Uterus (tissue), 4 donors: ENCODE measurements around the gene SHH. TPM values are rescaled to one million over a fixed set of nuclear protein-coding genes. Genes with fewer than 3 reads are reported as not detected.
A peak's percentile ranks its signal among the peaks of the same experiment; 100 is the strongest.

Source experiments
- DNase-seq, 2 donors: peaks; one replicate each; pipeline ENCODE4 v3.0.0-alpha.2; 2019 to 2020
- H3K27ac ChIP-seq, 2 donors: fragments of 200-600 bp; sonication (generic); 1 replicate in 1 of 2; 2 replicates in 1 of 2; pipeline ENCODE4 v1.5.1; 2016 to 2018
- H3K27me3 ChIP-seq, 2 donors: fragments of 200-600 bp; sonication (generic); one replicate each; pipeline ENCODE4 v1.5.1; 2018 to 2019; ENCODE audit warnings: control low read depth in 1 of 2
- H3K36me3 ChIP-seq, 2 donors: fragments of 200-600 bp; sonication (generic); one replicate each; pipeline ENCODE4 v1.5.1; 2019; ENCODE audit warnings: control low read depth in 1 of 2
- H3K4me1 ChIP-seq, 2 donors: fragments of 200-600 bp; sonication (generic); one replicate each; pipeline ENCODE4 v1.5.1; 2018 to 2019; ENCODE audit warnings: control low read depth in 1 of 2
- H3K4me3 ChIP-seq, 2 donors: fragments of 200-600 bp; sonication (generic); 1 replicate in 1 of 2; 2 replicates in 1 of 2; pipeline ENCODE4 v1.5.1; 2018 to 2019; ENCODE audit warnings: mild to moderate bottlenecking in 1 of 2
- H3K9me3 ChIP-seq, 2 donors: fragments of 200-600 bp; sonication (generic); one replicate each; pipeline ENCODE4 v1.5.1; 2019; ENCODE audit warnings: control low read depth in 1 of 2
- POLR2A ChIP-seq, 2 donors: fragments of 450-650 bp; IDR thresholded peaks; one replicate each; pipeline ENCODE4 v1.6.1; 2016; ENCODE audit warnings: antibody characterized with exemption in 2 of 2, mild to moderate bottlenecking in 1 of 2, moderate library complexity in 1 of 2
- intact Hi-C: fragments of 100-400 bp; cut with DNase I; formaldehyde crosslinking; loops from one replicate; pipeline ENCODE4 v1.15.1; 2023; ENCODE audit warnings: low total_unique reads
- total RNA-seq, 4 donors: library from RNA; depleted of rRNA in 3 of 4; stranded (reverse); fragments of >200 nt in 3 of 4; gene quantifications; one replicate each; pipeline versions ENCODE4 v1.1.0 to v1.2.4, GENCODE V29; 2014 to 2023
- TF ChIP-seq, protein P1 (sequence below), 4 experiments: fragments of 200-600 bp in 2 of 4; fragments of 450-650 bp in 2 of 4; sonication (generic) in 2 of 4; IDR thresholded peaks; one replicate each; pipeline ENCODE4 v1.5.1; 2016 to 2019; ENCODE audit warnings: antibody characterized with exemption in 4 of 4, mild to moderate bottlenecking in 2 of 4, moderate library complexity in 1 of 4
- donor health status: DM: yes; HTN: yes; CAD: no.

Gene SHH
- total RNA-seq, 4 donors from 2014 or later, result 0.62 TPM; not detected in 3

DNA sequence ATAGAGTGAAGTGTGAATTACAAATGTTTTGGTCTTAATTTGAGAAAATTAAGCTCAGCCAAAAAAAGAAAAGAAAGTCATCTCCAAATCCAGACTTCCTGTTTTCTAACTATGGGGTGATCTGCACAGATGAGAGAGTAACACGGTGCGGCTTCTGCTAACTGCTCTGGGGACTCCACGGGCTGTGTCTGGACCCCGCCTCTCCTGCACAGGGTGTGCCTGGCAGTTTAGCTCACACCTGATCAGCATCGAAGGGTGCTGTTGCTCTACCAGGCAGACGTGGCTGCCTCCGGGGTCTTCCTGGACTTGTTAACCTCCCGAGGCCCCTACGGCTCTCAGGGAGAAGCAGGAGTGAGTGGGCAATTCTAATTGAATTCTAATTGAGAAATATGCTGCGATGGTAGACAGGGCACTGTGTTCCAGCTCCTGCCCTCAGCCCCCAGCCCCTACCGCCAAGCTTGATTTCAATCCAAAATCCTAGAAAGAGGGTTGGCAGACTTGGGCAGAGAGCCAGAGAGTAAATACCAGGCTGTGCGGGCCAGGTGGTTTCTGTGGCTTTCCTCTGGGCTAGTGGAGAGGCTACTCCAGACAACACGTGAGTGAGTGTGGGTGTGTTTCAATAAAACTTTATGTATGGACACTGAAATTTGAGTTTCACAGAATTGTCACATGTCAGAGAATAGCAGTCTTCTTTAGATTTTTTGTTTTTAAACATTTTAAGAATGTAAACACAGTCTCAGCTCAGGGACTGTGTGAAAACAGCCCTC lies 13.4 kb downstream of the SHH start:
- peaks cover 0 to 23% of the 10 kb centered on the region in 2 donors for H3K27me3 ChIP-seq
- no peak overlapping the region for H3K4me3 ChIP-seq
- DNase-seq, result no peak
- TF ChIP-seq POLR2A (IDR thresholded peaks at IDR 0.05), result no peak
- TF ChIP-seq, protein P1, sequence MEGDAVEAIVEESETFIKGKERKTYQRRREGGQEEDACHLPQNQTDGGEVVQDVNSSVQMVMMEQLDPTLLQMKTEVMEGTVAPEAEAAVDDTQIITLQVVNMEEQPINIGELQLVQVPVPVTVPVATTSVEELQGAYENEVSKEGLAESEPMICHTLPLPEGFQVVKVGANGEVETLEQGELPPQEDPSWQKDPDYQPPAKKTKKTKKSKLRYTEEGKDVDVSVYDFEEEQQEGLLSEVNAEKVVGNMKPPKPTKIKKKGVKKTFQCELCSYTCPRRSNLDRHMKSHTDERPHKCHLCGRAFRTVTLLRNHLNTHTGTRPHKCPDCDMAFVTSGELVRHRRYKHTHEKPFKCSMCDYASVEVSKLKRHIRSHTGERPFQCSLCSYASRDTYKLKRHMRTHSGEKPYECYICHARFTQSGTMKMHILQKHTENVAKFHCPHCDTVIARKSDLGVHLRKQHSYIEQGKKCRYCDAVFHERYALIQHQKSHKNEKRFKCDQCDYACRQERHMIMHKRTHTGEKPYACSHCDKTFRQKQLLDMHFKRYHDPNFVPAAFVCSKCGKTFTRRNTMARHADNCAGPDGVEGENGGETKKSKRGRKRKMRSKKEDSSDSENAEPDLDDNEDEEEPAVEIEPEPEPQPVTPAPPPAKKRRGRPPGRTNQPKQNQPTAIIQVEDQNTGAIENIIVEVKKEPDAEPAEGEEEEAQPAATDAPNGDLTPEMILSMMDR (IDR thresholded peaks at IDR 0.05), result no peak
- no peaks in the 10 kb centered on the region for H3K9me3 ChIP-seq
- H3K27ac ChIP-seq, result no peak overlapping the region
- H3K36me3 ChIP-seq, result no peaks in the 10 kb centered on the region
- peaks cover 0 to 10% of the 10 kb centered on the region in 2 donors for H3K4me1 ChIP-seq
- intact Hi-C loops, result loop anchor here (10.0 kb wide), 1 partner anchor 1016 kb away; no protein-coding TSS in a partner anchor

DNA sequence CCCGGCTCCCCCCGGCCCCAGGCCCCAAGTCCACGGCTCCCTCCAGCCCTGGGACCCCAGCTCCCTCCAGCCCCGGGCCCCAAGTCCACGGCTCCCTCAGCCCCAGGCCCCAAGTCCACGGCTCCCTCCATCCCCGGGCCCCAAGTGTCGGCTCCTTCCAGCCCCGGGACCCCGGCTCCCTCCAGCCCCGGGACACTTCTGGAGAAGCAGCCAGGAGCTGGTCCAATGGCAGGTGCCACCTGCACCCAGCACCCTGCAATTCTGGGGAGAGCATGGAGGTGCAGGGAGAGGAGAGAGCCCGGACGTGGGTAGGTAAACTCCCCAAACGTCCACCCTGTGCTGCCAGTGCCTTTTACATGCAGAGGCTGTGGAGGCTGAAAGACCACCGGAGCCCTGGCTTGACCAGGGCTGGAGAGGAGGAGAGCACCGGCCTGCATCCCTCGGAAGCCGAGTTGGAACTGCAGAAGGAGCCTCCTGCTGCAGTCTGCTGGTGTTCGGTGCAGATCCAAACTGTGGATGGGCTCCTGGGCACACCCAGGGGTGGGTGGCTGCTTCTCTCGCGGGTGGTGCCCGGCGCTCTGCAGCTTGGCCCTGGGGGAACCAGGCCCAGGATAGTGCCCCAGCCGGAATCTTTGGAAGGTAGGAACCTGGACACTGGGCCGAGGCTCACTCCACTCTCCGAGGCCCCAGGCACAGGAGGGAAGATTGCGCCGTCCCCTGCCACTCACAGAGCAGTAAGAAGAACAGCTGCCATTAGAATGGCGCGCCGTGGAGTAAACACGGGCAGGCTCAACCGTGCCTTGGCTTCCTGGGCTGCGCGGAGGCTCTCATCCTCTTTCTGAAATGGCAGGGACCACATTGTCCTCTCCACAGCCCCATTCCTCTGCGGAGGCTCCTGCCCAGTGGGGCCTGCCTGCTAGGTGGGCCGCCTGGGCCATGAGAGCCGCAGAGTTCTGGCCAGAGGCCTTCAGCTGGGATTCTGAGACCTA lies 14.7 kb downstream of the SHH start:
- no peak overlapping the region for H3K27ac ChIP-seq
- DNase-seq, result no peak
- no peaks in the 10 kb centered on the region for H3K9me3 ChIP-seq
- no peak for TF ChIP-seq POLR2A (IDR thresholded peaks at IDR 0.05)
- TF ChIP-seq, protein P1 (IDR thresholded peaks at IDR 0.05), result no peak
- H3K4me3 ChIP-seq, result no peak overlapping the region
- H3K4me1 ChIP-seq, result no peaks in the 10 kb centered on the region
- intact Hi-C loops, result loop anchor here (10.0 kb wide), 1 partner anchor 1017 kb away; no protein-coding TSS in a partner anchor
- no peaks in the 10 kb centered on the region for H3K36me3 ChIP-seq
- H3K27me3 ChIP-seq, result peaks cover 0 to 21% of the 10 kb centered on the region in 2 donors

DNA sequence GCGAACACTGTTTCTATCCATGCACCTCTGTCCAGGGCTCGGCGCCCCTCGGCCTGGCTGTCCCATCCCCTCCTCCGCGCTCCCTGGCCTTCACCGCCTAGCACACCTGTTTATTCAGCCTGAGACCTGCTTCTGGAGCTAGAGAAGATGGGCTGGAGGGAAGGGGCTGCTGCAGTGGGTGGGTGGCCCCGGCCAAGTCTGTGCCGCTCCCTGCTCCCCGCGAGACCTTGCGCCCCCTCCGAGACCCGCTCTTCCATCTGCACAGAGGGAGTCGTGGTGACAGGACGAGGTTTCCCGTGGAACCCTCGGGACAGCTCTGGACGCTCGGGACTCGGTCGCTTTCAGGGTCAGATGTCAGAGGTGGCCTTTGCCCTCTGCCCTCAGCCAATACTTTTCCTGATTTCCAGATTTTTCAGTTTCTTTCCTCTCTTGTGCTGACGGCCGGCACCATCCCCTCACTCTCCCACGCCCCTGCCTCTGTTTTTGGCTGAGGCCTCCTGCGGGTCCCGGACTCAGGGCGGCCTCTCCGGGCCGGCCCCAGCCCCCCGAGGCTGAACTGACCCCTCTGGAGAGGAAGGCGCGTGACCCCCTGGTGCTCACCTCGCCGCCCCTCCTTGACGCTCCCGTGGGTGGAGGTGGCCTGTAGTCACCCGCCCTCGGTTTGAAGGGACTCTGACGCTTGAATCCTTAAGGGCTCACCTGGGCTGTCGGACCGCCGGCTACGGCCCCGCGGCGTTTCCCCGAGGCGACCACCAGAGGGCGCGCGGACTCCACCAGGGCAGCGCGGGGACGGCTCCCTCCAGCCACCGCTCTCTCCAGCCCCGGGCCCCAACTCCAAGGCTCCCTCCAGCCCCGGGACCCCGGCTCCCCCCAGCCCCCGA lies 15.6 kb downstream of the SHH start:
- H3K4me1 ChIP-seq, result no peaks in the 10 kb centered on the region
- peaks cover 0 to 14% of the 10 kb centered on the region in 2 donors for H3K27me3 ChIP-seq
- intact Hi-C loops, result loop anchor here (10.0 kb wide), 1 partner anchor 1018 kb away; no protein-coding TSS in a partner anchor
- no peaks in the 10 kb centered on the region for H3K36me3 ChIP-seq
- peak; percentile 33 to 45 for DNase-seq
- H3K27ac ChIP-seq, result no peak overlapping the region
- H3K9me3 ChIP-seq, result no peaks in the 10 kb centered on the region
- TF ChIP-seq POLR2A (IDR thresholded peaks at IDR 0.05), result no peak
- TF ChIP-seq, protein P1 (IDR thresholded peaks at IDR 0.05), result peak; percentile 69 to 87 (median 76)
- no peak overlapping the region for H3K4me3 ChIP-seq

DNA sequence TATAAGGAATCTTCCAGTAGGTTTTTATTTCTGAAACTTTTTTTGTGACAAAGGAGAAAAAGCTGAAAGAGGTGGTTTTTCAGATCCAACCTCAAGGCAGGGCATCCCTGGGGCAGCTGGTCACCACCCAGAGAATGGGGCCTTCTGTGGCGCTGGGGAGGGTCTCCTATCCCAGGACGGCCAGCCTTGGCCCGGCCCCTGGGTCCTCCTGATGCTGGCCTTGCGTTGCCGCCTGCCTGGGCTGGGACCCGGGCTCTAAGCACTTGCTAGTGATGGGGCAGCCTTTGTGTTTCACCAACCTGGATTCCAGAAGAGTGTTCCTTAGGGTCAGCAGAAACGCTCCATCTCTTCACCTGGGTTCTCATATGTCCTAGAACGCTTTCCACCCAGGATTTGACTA lies 16.3 kb downstream of the SHH start:
- Histone ChIP-seq H3K9me3 (no peaks in the 10 kb centered on the region), H3K27me3 (peaks cover 0 to 10% of the 10 kb centered on the region in 2 donors), H3K4me3 (no peak overlapping the region), H3K27ac (no peak overlapping the region), H3K36me3 (no peaks in the 10 kb centered on the region), H3K4me1 (no peaks in the 10 kb centered on the region)
- intact Hi-C loops, result loop anchor here (10.0 kb wide), 1 partner anchor 1019 kb away; no protein-coding TSS in a partner anchor
- TF ChIP-seq, protein P1 (IDR thresholded peaks at IDR 0.05), result no peak
- no peak for TF ChIP-seq POLR2A (IDR thresholded peaks at IDR 0.05)
- no peak for DNase-seq
